Measurements from ENCODE around the gene KCNC3. TPM values are rescaled to one million over a fixed set of nuclear protein-coding genes. Genes with fewer than 3 reads are reported as not detected.

KCNC3 gene
- total and polyA plus RNA-seq, 9 donors = 0.19 to 10.2 (median 0.72) TPM

DNA sequence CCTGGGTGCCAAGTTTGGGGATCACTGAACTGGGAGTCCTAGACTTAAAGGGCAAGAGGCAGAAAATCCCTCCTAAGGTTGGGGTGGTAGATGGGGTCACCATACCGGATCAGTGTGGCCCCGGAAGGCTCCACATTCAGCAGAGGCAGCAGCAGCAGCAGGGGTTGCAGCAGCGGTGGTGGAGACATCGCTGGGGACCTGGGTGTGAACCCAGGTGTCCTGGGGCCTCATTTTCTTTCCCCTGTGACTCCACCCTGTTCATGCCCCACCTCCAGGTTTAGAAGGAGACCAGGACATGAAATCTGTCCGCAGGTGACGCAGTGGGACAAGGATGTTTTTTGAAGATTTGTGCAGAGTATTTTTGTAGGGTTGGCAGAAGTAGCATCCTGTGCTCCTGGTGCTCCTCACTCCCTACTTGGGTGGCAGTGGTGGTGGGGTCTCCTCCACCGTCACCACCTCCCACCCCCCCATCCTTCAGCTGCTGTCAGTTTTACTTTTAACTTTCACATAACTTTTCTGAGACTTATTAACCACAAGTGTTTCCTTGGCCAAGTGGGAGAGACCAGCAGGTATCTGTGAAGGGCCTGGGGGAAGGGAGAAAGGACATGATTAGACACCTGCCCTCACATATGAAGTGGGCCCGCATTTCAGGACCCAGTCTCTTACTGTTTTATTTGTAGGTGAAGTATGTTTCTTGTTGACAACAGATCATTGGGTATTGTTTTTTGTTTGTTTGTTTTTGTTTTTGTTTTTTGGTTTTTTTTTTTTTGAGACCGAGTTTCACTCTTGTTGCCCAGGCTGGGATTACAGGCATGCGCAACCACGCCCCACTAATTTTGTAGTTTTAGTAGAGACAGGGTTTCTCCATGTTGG lies 36.5 kb upstream of the KCNC3 start, which contains the start of gene NAPSA:
Gene NAPSA, minus strand, starts transcription at position 206 of the 873 bp plus-strand sequence. Its CDS starts 18 bp downstream, at position 188.
- Histone ChIP-seq H3K36me3 (no peaks in the 10 kb centered on the region), H3K27ac (no peak within 1 kb of the TSS), H3K27me3 (no peaks in the 10 kb centered on the region), H3K4me3 (no peak within 1 kb of the TSS), H3K4me1 (ENCODE audit: insufficient read depth) (no peaks in the 10 kb centered on the region), H3K9me3 (no peaks in the 10 kb centered on the region)
- 79% methylated on average over 11 of the region's 11 CpGs for WGBS, 3 donors
- no peak for DNase-seq
- intact Hi-C loops (cut with DNase I) = loop anchor here in 3 of 4 donors (5.0 to 10.0 kb wide), 5 partner anchors 49 to 412 kb away; partner anchors contain the start of genes CLEC11A (in 1 of the 3) and SPIB (in 1 of the 3)
- TF ChIP-seq EP300 (IDR thresholded peaks at IDR 0.05) (no peak), POLR2A (IDR thresholded peaks at IDR 0.05) (no peak)
- TF ChIP-seq, protein P1, sequence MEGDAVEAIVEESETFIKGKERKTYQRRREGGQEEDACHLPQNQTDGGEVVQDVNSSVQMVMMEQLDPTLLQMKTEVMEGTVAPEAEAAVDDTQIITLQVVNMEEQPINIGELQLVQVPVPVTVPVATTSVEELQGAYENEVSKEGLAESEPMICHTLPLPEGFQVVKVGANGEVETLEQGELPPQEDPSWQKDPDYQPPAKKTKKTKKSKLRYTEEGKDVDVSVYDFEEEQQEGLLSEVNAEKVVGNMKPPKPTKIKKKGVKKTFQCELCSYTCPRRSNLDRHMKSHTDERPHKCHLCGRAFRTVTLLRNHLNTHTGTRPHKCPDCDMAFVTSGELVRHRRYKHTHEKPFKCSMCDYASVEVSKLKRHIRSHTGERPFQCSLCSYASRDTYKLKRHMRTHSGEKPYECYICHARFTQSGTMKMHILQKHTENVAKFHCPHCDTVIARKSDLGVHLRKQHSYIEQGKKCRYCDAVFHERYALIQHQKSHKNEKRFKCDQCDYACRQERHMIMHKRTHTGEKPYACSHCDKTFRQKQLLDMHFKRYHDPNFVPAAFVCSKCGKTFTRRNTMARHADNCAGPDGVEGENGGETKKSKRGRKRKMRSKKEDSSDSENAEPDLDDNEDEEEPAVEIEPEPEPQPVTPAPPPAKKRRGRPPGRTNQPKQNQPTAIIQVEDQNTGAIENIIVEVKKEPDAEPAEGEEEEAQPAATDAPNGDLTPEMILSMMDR (IDR thresholded peaks at IDR 0.05) = no peak

DNA sequence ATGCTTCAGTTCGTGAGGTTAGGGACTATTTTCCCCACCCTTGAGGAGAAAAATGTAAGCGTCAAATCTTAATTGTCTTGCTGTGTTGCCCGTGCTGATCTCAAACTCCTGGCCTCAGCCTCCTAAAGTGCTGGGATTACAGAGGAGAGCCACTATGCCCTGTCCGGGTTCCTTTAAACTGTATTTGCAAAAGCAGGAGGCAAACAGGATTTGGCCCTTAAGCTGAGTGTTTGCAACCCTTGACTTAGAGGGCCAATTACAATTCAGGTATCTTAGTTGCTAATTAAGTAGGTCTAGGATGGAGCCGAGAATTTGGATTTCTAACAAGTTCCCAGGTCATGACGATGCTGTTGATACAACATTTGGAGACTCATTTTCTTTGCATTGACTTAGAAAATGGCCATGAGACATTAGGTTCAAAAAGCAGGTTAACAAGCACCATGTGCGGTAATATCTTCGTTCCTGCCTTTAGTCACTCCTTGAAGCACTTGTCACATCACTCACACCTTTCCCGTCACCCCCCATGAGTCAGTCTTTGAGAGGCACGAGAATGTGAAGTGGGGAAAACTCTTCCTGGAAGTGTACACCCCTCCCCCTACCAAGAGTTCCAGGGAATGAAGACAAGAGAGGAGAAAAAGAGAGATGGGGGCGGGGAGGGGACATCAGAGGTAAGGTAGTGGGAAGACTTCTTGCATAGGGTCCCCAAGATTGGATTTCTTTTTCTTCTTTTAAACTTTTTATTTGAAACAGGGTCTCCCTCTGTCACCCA lies 33.7 kb upstream of the KCNC3 start:
- TF ChIP-seq, protein P1 (IDR thresholded peaks at IDR 0.05) = no peak
- TF ChIP-seq POLR2A (IDR thresholded peaks at IDR 0.05) (no peak), EP300 (IDR thresholded peaks at IDR 0.05) (no peak)
- peaks cover under 1% of the 10 kb centered on the region for H3K4me1 ChIP-seq (ENCODE audit: insufficient read depth)
- no peak for DNase-seq
- H3K27me3 ChIP-seq = no peaks in the 10 kb centered on the region
- 66 to 69% (median 69%) methylated on average over 11 of the region's 11 CpGs for WGBS, 3 donors
- intact Hi-C loops (cut with DNase I) = loop anchor here (5.0 to 10.0 kb wide), 5 partner anchors 52 to 419 kb away; partner anchors contain the start of genes CLEC11A (in 1 of the 4) and SPIB (in 1 of the 4)
- no peak overlapping the region for H3K27ac ChIP-seq
- no peaks in the 10 kb centered on the region for H3K36me3 ChIP-seq
- H3K9me3 ChIP-seq = no peaks in the 10 kb centered on the region
- no peak overlapping the region for H3K4me3 ChIP-seq

DNA sequence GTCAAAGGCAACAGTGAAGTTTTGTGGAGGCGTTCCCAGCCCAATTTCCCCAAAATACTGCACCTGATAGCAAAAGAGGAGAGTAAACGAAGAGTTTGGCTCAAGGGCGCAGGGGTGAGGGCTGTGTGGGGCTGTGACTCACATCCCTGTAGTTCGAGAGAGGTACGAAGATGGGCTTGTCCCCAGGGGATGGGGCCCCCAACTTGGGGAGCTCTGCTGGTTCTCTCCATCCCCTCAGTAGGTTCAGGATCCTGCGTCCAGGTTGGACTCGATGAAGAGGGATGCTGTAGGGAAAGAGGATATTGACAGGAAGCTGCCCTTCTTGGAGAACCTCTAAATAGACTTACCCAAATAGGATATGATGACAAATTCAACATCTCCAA lies 32.8 kb upstream of the KCNC3 start:
- Histone ChIP-seq H3K9me3 (no peaks in the 10 kb centered on the region), H3K4me1 (ENCODE audit: insufficient read depth) (peaks cover 2% of the 10 kb centered on the region), H3K4me3 (no peak overlapping the region), H3K36me3 (no peaks in the 10 kb centered on the region), H3K27me3 (no peaks in the 10 kb centered on the region), H3K27ac (no peak overlapping the region)
- intact Hi-C loops (cut with DNase I) = loop anchor here (5.0 to 10.0 kb wide), 5 partner anchors 53 to 420 kb away; partner anchors contain the start of genes CLEC11A (in 1 of the 4) and SPIB (in 1 of the 4)
- WGBS, 3 donors = 82 to 85% (median 83%) methylated on average over 7 of the region's 7 CpGs
- DNase-seq = no peak
- TF ChIP-seq, protein P1 (IDR thresholded peaks at IDR 0.05) = no peak
- TF ChIP-seq POLR2A (IDR thresholded peaks at IDR 0.05) (no peak), EP300 (IDR thresholded peaks at IDR 0.05) (no peak)
